ENCODE measurements around the gene RNF144A. TPM values are rescaled to one million over a fixed set of nuclear protein-coding genes. Genes with fewer than 3 reads are reported as not detected.

RNF144A gene
- total RNA-seq, 1 experiment from 2014 or later: 13.6 TPM

DNA sequence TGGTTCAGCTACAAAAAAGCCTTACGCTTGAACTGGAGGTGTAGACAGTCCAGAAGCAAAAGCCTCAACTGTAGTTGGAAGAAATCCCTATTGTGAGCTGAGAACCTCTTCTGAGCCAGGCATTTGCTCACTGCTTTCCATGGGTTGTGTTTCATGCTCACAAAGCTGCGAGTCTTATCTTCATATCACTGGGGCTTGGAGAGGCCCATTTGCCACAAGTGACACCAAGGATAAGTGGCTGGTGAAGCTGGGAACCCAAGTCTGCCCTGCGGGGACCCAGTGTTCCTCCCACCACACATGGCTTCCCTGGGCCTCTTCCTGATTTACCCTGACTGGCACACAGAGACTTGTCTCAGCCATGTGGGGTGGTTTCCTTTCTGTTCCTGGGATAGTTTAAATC is 130.4 kb downstream of the RNF144A start:
- Histone ChIP-seq H3K27ac (ENCODE audit: low read depth, low read length, poor library complexity, severe bottlenecking) (no peak overlapping the region), H3K9me3 (ENCODE audit: low read depth, low read length, poor library complexity, severe bottlenecking) (no peaks in the 10 kb centered on the region), H3K36me3 (ENCODE audit: insufficient read depth, low read length, poor library complexity, severe bottlenecking) (no peaks in the 10 kb centered on the region), H3K4me3 (ENCODE audit: low read depth, low read length, poor library complexity, severe bottlenecking) (no peak overlapping the region), H3K4me1 (ENCODE audit: insufficient read depth, low read length, poor library complexity, severe bottlenecking) (no peaks in the 10 kb centered on the region), H3K27me3 (replicated peaks; ENCODE audit: insufficient read depth, low read depth, low read length, poor library complexity) (no peaks in the 10 kb centered on the region)
- POLR2A ChIA-PET (ENCODE audit: low non-redundant PET): no interaction called here
- intact Hi-C loops (cut with micrococcal nuclease; ENCODE audit: unreplicated experiment): no loop called here
- no peak for TF ChIP-seq EZH2 (IDR thresholded peaks at IDR 0.05; ENCODE audit: borderline replicate concordance, low read depth, low read length, poor library complexity, severe bottlenecking)
- TF ChIP-seq, protein P1, sequence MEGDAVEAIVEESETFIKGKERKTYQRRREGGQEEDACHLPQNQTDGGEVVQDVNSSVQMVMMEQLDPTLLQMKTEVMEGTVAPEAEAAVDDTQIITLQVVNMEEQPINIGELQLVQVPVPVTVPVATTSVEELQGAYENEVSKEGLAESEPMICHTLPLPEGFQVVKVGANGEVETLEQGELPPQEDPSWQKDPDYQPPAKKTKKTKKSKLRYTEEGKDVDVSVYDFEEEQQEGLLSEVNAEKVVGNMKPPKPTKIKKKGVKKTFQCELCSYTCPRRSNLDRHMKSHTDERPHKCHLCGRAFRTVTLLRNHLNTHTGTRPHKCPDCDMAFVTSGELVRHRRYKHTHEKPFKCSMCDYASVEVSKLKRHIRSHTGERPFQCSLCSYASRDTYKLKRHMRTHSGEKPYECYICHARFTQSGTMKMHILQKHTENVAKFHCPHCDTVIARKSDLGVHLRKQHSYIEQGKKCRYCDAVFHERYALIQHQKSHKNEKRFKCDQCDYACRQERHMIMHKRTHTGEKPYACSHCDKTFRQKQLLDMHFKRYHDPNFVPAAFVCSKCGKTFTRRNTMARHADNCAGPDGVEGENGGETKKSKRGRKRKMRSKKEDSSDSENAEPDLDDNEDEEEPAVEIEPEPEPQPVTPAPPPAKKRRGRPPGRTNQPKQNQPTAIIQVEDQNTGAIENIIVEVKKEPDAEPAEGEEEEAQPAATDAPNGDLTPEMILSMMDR (conservative IDR thresholded peaks at IDR 0.05; ENCODE audit: low read depth, low read length): no peak
- no peak for DNase-seq (ENCODE audit: low spot score)
- CTCF ChIA-PET: no interaction called here
- BruUV-seq (replicated peaks): no TSS peak

DNA sequence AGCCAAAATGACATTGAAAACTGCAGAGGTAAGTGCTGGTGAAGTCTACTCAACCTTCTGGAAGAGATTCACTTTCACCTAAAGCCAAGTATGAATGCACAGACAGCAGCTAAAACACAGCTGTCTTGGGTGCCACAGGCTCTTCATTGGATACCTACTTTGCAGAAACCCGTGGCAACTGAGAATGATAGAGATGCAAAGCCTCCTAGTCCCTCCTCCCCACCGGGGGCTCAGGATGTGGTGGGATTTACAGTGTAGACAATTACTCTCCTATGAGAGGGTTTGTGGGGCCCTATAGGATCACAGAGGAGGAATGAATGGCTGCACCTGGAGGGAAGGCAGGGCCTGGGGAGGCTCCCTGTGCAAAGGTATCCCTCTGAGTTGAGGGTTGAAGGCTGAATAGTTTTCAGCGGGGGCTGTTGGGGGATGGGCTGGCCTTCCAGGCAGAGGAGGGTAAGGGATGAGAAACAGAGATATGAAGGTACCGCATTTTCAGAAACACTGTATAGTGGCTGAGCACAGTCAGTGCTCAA is 131.6 kb downstream of the RNF144A start:
- POLR2A ChIA-PET (ENCODE audit: low non-redundant PET): no interaction called here

DNA sequence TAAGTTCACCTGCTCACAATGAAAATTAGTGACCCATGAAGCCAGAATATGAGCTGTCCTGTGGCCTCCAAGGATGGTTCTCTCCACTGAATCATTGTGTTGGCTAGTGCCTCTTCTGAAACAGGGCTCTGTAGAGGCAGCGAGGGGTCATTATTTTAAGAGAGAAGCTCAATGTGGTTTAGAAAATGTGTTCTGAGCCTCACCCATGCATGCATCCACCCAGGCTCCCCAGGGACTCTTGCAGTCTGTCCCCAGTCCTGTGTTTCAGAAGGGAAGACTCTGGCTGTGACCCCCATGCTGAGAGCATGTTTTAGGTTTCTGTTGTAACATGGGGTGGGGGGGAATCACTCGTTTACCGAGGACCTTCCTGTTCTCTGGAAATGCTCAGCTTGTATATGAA is 135.2 kb downstream of the RNF144A start:
- no peaks in the 10 kb centered on the region for H3K36me3 ChIP-seq (ENCODE audit: insufficient read depth, low read length, poor library complexity, severe bottlenecking)
- DNase-seq (ENCODE audit: low spot score): no peak
- intact Hi-C loops (cut with micrococcal nuclease; ENCODE audit: unreplicated experiment): no loop called here
- no peaks in the 10 kb centered on the region for H3K27me3 ChIP-seq (replicated peaks; ENCODE audit: insufficient read depth, low read depth, low read length, poor library complexity)
- ChIA-PET CTCF (no interaction called here), POLR2A (ENCODE audit: low non-redundant PET) (no interaction called here)
- no peak overlapping the region for H3K4me3 ChIP-seq (ENCODE audit: low read depth, low read length, poor library complexity, severe bottlenecking)
- no TSS peak for BruUV-seq (replicated peaks)
- TF ChIP-seq, protein P1 (conservative IDR thresholded peaks at IDR 0.05; ENCODE audit: low read depth, low read length): no peak
- no peak for TF ChIP-seq EZH2 (IDR thresholded peaks at IDR 0.05; ENCODE audit: borderline replicate concordance, low read depth, low read length, poor library complexity, severe bottlenecking)
- no peak overlapping the region for H3K27ac ChIP-seq (ENCODE audit: low read depth, low read length, poor library complexity, severe bottlenecking)
- no peaks in the 10 kb centered on the region for H3K4me1 ChIP-seq (ENCODE audit: insufficient read depth, low read length, poor library complexity, severe bottlenecking)
- no peaks in the 10 kb centered on the region for H3K9me3 ChIP-seq (ENCODE audit: low read depth, low read length, poor library complexity, severe bottlenecking)

More for the DNA sequence above, 131.6 kb downstream of the RNF144A start:
- CTCF ChIA-PET: no interaction called here
- H3K4me1 ChIP-seq (ENCODE audit: insufficient read depth, low read length, poor library complexity, severe bottlenecking): no peaks in the 10 kb centered on the region
- H3K27me3 ChIP-seq (replicated peaks; ENCODE audit: insufficient read depth, low read depth, low read length, poor library complexity): no peaks in the 10 kb centered on the region
- H3K9me3 ChIP-seq (ENCODE audit: low read depth, low read length, poor library complexity, severe bottlenecking): no peaks in the 10 kb centered on the region
- intact Hi-C loops (cut with micrococcal nuclease; ENCODE audit: unreplicated experiment): no loop called here
- BruUV-seq (replicated peaks): no TSS peak
- no peak overlapping the region for H3K27ac ChIP-seq (ENCODE audit: low read depth, low read length, poor library complexity, severe bottlenecking)
- DNase-seq (ENCODE audit: low spot score): no peak
- H3K4me3 ChIP-seq (ENCODE audit: low read depth, low read length, poor library complexity, severe bottlenecking): no peak overlapping the region
- H3K36me3 ChIP-seq (ENCODE audit: insufficient read depth, low read length, poor library complexity, severe bottlenecking): no peaks in the 10 kb centered on the region
- TF ChIP-seq, protein P1 (conservative IDR thresholded peaks at IDR 0.05; ENCODE audit: low read depth, low read length): no peak
- no peak for TF ChIP-seq EZH2 (IDR thresholded peaks at IDR 0.05; ENCODE audit: borderline replicate concordance, low read depth, low read length, poor library complexity, severe bottlenecking)

Data from A673 (cell line).